ENCODE measurements around the gene ADI1. TPM values are rescaled to one million over a fixed set of nuclear protein-coding genes. Genes with fewer than 3 reads are reported as not detected.

Gene ADI1
- total and polyA plus RNA-seq, 4 donors, result 56.2 to 660 (median 158) TPM

- Histone ChIP-seq H3K9ac (ENCODE audit: low read depth in 1 of 2, low read length in 2 of 2) (no peak overlapping the region), H3K36me3 (ENCODE audit: control insufficient read depth in 4 of 4, insufficient read depth in 3 of 4, low read depth in 1 of 4, low read length in 3 of 4) (peaks cover 9 to 47% (median 35%) of the 10 kb centered on the region in 4 donors), H3K9me3 (ENCODE audit: control insufficient read depth in 4 of 4, low read length in 3 of 4) (no peaks in the 10 kb centered on the region), H3K27me3 (ENCODE audit: control insufficient read depth in 4 of 4, insufficient read depth in 4 of 4, low read length in 3 of 4) (no peaks in the 10 kb centered on the region), H3K4me1 (ENCODE audit: control insufficient read depth in 4 of 4, insufficient read depth in 4 of 4, low read length in 3 of 4) (peaks cover 0 to 11% (median 7%) of the 10 kb centered on the region in 4 donors), H3K27ac (ENCODE audit: low read depth in 1 of 2, low read length in 2 of 2) (no peak overlapping the region), H3K4me3 (ENCODE audit: low read depth in 1 of 3, low read length in 3 of 3) (no peak overlapping the region)
- TF ChIP-seq RXRA (IDR thresholded peaks at IDR 0.05) (no peak), TAF1 (conservative IDR thresholded peaks at IDR 0.05) (no peak), ZBTB33 (IDR thresholded peaks at IDR 0.05) (no peak), SP1 (IDR thresholded peaks at IDR 0.05) (no peak)
- TF ChIP-seq, protein P1, sequence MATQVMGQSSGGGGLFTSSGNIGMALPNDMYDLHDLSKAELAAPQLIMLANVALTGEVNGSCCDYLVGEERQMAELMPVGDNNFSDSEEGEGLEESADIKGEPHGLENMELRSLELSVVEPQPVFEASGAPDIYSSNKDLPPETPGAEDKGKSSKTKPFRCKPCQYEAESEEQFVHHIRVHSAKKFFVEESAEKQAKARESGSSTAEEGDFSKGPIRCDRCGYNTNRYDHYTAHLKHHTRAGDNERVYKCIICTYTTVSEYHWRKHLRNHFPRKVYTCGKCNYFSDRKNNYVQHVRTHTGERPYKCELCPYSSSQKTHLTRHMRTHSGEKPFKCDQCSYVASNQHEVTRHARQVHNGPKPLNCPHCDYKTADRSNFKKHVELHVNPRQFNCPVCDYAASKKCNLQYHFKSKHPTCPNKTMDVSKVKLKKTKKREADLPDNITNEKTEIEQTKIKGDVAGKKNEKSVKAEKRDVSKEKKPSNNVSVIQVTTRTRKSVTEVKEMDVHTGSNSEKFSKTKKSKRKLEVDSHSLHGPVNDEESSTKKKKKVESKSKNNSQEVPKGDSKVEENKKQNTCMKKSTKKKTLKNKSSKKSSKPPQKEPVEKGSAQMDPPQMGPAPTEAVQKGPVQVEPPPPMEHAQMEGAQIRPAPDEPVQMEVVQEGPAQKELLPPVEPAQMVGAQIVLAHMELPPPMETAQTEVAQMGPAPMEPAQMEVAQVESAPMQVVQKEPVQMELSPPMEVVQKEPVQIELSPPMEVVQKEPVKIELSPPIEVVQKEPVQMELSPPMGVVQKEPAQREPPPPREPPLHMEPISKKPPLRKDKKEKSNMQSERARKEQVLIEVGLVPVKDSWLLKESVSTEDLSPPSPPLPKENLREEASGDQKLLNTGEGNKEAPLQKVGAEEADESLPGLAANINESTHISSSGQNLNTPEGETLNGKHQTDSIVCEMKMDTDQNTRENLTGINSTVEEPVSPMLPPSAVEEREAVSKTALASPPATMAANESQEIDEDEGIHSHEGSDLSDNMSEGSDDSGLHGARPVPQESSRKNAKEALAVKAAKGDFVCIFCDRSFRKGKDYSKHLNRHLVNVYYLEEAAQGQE (IDR thresholded peaks at IDR 0.05), result no peak
- WGBS, result 94% methylated on average over 28 of the region's 28 CpGs
- no peak for DNase-seq (ENCODE audit: low spot score)
Observed at GRCh38 chr2:3465328-3465727, 54.0 kb downstream of the ADI1 start.

DNA sequence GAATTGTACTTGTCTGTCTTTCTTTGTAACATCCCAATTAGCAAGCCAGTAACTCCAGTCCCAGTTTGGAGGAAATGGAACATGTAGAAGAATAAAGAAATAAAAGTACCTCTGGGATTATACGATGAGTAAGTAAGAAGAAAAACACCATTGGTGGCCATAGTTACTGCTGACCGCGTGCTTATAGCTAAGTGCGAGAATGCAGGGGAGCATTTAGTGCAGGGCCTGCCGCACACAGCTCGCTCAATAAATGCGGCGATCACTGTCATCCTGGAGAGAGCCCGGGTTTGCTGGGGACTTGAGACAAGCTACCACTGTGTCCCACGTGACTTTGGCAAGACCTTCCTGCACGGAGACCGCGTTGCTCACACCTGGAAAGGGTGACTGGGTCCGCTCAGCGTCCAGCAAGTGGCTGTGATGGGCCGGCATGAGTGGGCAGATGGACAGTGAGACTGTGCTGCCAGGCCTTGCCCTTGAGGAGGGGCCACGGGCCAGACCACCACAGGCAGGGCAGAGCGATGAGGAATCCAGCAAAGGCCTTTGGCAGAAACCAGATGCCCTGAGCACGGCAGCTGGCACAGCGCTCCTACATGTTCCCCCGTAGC lies 54.8 kb downstream of the ADI1 start:
- H3K36me3 ChIP-seq (ENCODE audit: control insufficient read depth in 4 of 4, insufficient read depth in 3 of 4, low read depth in 1 of 4, low read length in 3 of 4), result peaks cover 9 to 42% (median 32%) of the 10 kb centered on the region in 4 donors
- no peaks in the 10 kb centered on the region for H3K9me3 ChIP-seq (ENCODE audit: control insufficient read depth in 4 of 4, low read length in 3 of 4)
- peaks cover 0 to 13% (median 8%) of the 10 kb centered on the region in 4 donors for H3K4me1 ChIP-seq (ENCODE audit: control insufficient read depth in 4 of 4, insufficient read depth in 4 of 4, low read length in 3 of 4)
- H3K4me3 ChIP-seq (ENCODE audit: low read depth in 1 of 3, low read length in 3 of 3), result no peak overlapping the region
- H3K27me3 ChIP-seq (ENCODE audit: control insufficient read depth in 4 of 4, insufficient read depth in 4 of 4, low read length in 3 of 4), result no peaks in the 10 kb centered on the region
- TF ChIP-seq JUND (IDR thresholded peaks at IDR 0.05), result no peak
- TF ChIP-seq GABPA (IDR thresholded peaks at IDR 0.05 in 1 of 2, conservative IDR thresholded peaks at IDR 0.05 in 1 of 2), result no peak
- no peak for TF ChIP-seq EGR1 (IDR thresholded peaks at IDR 0.05; ENCODE audit: low read depth in 2 of 2)
- TF ChIP-seq, protein P1 (IDR thresholded peaks at IDR 0.05), result no peak
- TF ChIP-seq FOXA1 (IDR thresholded peaks at IDR 0.05), result no peak
- TF ChIP-seq HNF4A (conservative IDR thresholded peaks at IDR 0.05), result no peak
- TF ChIP-seq, protein P2, sequence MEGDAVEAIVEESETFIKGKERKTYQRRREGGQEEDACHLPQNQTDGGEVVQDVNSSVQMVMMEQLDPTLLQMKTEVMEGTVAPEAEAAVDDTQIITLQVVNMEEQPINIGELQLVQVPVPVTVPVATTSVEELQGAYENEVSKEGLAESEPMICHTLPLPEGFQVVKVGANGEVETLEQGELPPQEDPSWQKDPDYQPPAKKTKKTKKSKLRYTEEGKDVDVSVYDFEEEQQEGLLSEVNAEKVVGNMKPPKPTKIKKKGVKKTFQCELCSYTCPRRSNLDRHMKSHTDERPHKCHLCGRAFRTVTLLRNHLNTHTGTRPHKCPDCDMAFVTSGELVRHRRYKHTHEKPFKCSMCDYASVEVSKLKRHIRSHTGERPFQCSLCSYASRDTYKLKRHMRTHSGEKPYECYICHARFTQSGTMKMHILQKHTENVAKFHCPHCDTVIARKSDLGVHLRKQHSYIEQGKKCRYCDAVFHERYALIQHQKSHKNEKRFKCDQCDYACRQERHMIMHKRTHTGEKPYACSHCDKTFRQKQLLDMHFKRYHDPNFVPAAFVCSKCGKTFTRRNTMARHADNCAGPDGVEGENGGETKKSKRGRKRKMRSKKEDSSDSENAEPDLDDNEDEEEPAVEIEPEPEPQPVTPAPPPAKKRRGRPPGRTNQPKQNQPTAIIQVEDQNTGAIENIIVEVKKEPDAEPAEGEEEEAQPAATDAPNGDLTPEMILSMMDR (IDR thresholded peaks at IDR 0.05; ENCODE audit: low read depth, low read length, missing input control), result no peak
- no peak for TF ChIP-seq YY1 (IDR thresholded peaks at IDR 0.05)
- TF ChIP-seq MAX (IDR thresholded peaks at IDR 0.05), result no peak
- no peak for TF ChIP-seq HNF4G (IDR thresholded peaks at IDR 0.05)
- no peak for TF ChIP-seq ATF3 (IDR thresholded peaks at IDR 0.05)
- no peak for TF ChIP-seq RXRA (IDR thresholded peaks at IDR 0.05)
- no peak for TF ChIP-seq NR2F2 (IDR thresholded peaks at IDR 0.05)
- TF ChIP-seq SP1 (IDR thresholded peaks at IDR 0.05), result no peak
- no peak for TF ChIP-seq RAD21 (IDR thresholded peaks at IDR 0.05)
- TF ChIP-seq FOXA2 (IDR thresholded peaks at IDR 0.05), result no peak
- TF ChIP-seq ZBTB33 (IDR thresholded peaks at IDR 0.05), result no peak
- no peak for TF ChIP-seq TAF1 (conservative IDR thresholded peaks at IDR 0.05)
- 98% methylated on average over 21 of the region's 21 CpGs for WGBS
- DNase-seq (ENCODE audit: low spot score), result no peak
- H3K27ac ChIP-seq (ENCODE audit: low read depth in 1 of 2, low read length in 2 of 2), result no peak overlapping the region
- no peak overlapping the region for H3K9ac ChIP-seq (ENCODE audit: low read depth in 1 of 2, low read length in 2 of 2)
